Mesendoderm (in vitro differentiated cells): ENCODE measurements around the gene TEN1.

Source experiments
- DNase-seq: peaks from one replicate; pipeline ENCODE4 v3.0.0; 2013
- H2AK5ac ChIP-seq: 2 replicates; pipeline ENCODE4 v1.6.1; 2013; ENCODE audit warnings: low read length, inconsistent platforms
- H2BK120ac ChIP-seq: 2 replicates; pipeline ENCODE4 v1.6.1; 2013; ENCODE audit warnings: low read depth, mild to moderate bottlenecking, low read length, moderate library complexity, mixed read lengths
- H2BK15ac ChIP-seq: replicated peaks from 2 replicates; pipeline ENCODE4 v1.6.1; 2013; ENCODE audit warnings: low read depth, mild to moderate bottlenecking, moderate library complexity
- H2BK5ac ChIP-seq: 2 replicates; pipeline ENCODE4 v1.6.1; 2013; ENCODE audit warnings: low read length, inconsistent platforms
- H3K18ac ChIP-seq: 2 replicates; pipeline ENCODE4 v1.6.1; 2013; ENCODE audit warnings: mild to moderate bottlenecking, low read length, mixed read lengths
- H3K23ac ChIP-seq: one replicate; pipeline ENCODE4 v1.6.1; 2013; ENCODE audit warnings: low read length
- H3K27ac ChIP-seq: 2 replicates; pipeline ENCODE4 v1.5.1; 2013; ENCODE audit warnings: low read depth, mild to moderate bottlenecking, inconsistent platforms, low read length, moderate library complexity
- H3K27me3 ChIP-seq: 2 replicates; pipeline ENCODE4 v1.6.1; 2013; ENCODE audit warnings: low read length, control low read depth, mild to moderate bottlenecking, inconsistent platforms; ENCODE audit not compliant: insufficient read depth, poor library complexity
- H3K36me3 ChIP-seq: 2 replicates; pipeline ENCODE4 v1.6.1; 2013; ENCODE audit warnings: low read length, inconsistent platforms; ENCODE audit not compliant: control insufficient read depth, insufficient read depth
- H3K4ac ChIP-seq: one replicate; pipeline ENCODE4 v1.6.1; 2013; ENCODE audit warnings: low read depth, mild to moderate bottlenecking, low read length, moderate library complexity
- H3K4me1 ChIP-seq: 2 replicates; pipeline ENCODE4 v1.6.1; 2013; ENCODE audit warnings: low read depth, low read length, inconsistent platforms; ENCODE audit not compliant: control insufficient read depth
- H3K4me2 ChIP-seq: 2 replicates; pipeline ENCODE4 v1.6.1; 2013; ENCODE audit warnings: low read length
- H3K4me3 ChIP-seq: 2 replicates; pipeline ENCODE4 v1.5.1; 2013; ENCODE audit warnings: mild to moderate bottlenecking, low read length
- H3K56ac ChIP-seq: one replicate; pipeline ENCODE4 v1.6.1; 2013; ENCODE audit warnings: low read length
- H3K79me1 ChIP-seq: 2 replicates; pipeline ENCODE4 v1.6.1; 2013; ENCODE audit warnings: low read length, inconsistent platforms
- H3K79me2 ChIP-seq: 2 replicates; pipeline ENCODE4 v1.6.1; 2013; ENCODE audit warnings: mild to moderate bottlenecking, low read length; ENCODE audit not compliant: control insufficient read depth, insufficient read depth
- H3K9ac ChIP-seq: 2 replicates; pipeline ENCODE4 v1.6.1; 2013; ENCODE audit warnings: low read length, inconsistent platforms
- H4K5ac ChIP-seq: one replicate; pipeline ENCODE4 v1.6.1; 2013; ENCODE audit warnings: low read length
- H4K8ac ChIP-seq: one replicate; pipeline ENCODE4 v1.6.1; 2013; ENCODE audit warnings: low read depth, mild to moderate bottlenecking, control low read depth, low read length, moderate library complexity
- WGBS: extraction: QIAGEN DNeasy Blood & Tissue Kit; methylation state at CpG from one replicate; pipeline ENCODE4 v1.1.7; 2013; ENCODE audit warnings: low lambda C conversion rate, missing lambda C conversion rate; ENCODE audit not compliant: insufficient coverage; ENCODE audit errors: extremely low coverage; 5-methylcytosine and 5-hydroxymethylcytosine counted together

TEN1 gene

DNA sequence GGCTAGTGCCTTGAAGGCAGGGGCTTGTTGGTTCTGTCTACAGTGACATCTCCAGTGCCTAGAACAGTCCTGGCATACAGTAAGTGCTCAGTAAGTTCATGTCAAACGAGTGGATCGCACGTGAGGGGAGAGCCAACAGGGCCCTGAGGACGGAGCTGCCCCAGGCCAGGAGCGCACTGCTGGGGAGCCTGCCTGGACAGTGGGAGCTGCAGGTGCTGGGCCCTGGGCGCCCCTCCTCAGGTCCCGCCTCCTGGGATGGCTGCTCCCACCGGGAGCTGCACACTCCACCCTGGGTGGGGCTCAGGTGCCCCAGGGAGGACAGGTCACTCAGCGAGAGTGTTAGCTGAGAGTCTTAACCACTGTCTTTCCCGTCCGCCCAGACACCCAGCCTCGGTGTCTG is 46.3 kb downstream of the TEN1 start:
- Histone ChIP-seq H3K56ac (no peak overlapping the region), H2BK15ac (no peak overlapping the region), H3K4ac (no peak overlapping the region), H3K4me2 (no peak overlapping the region), H2BK120ac (no peak overlapping the region), H3K23ac (no peak overlapping the region), H3K9ac (no peak overlapping the region), H2AK5ac (no peak overlapping the region), H3K27ac (no peak overlapping the region), H3K27me3 (no peaks in the 10 kb centered on the region), H3K18ac (no peak overlapping the region), H3K79me2 (no peaks in the 10 kb centered on the region), H3K79me1 (no peaks in the 10 kb centered on the region), H3K4me1 (no peaks in the 10 kb centered on the region), H4K5ac (no peak overlapping the region), H2BK5ac (no peak overlapping the region), H3K4me3 (no peak overlapping the region), H3K36me3 (no peaks in the 10 kb centered on the region), H4K8ac (no peak overlapping the region)
- WGBS, result no CpG with 5 or more reads among the region's 12 CpGs
- DNase-seq, result no peak

DNA sequence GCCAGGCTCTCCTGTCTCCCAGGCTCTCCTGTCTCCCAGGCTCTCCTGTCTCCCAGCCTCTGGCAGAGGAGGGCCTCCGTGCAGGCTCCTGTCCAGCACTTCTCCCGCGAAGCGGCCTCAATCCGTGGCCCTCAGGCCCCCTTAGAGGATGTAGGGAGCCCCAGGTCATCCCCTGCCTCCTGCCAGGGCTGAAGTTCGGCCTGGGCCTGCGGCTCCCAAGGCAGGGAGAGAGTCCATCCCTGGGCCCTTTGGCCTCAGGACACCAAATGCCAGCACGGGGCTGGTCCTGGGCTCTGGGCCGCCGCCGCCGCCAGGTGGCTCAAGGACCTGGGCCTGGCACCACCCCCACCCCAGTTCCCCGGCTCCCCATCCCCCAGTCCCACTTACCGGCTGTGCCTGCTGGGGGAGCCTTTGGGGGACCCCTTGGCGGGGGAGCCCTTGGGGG is 47.7 kb downstream of the TEN1 start:
- Histone ChIP-seq H3K56ac (peak overlapping the region; percentile 49), H2BK5ac (no peak overlapping the region), H3K9ac (no peak overlapping the region), H3K4me2 (no peak overlapping the region), H3K27me3 (no peaks in the 10 kb centered on the region), H3K36me3 (no peaks in the 10 kb centered on the region), H3K79me1 (no peaks in the 10 kb centered on the region), H3K27ac (no peak overlapping the region), H3K18ac (no peak overlapping the region), H4K8ac (no peak overlapping the region), H2BK15ac (no peak overlapping the region), H2AK5ac (no peak overlapping the region), H3K79me2 (no peaks in the 10 kb centered on the region), H2BK120ac (no peak overlapping the region), H3K4me3 (no peak overlapping the region), H3K4me1 (no peaks in the 10 kb centered on the region), H3K4ac (no peak overlapping the region), H3K23ac (no peak overlapping the region), H4K5ac (no peak overlapping the region)
- no CpG with 5 or more reads among the region's 15 CpGs for WGBS
- no peak for DNase-seq

DNA sequence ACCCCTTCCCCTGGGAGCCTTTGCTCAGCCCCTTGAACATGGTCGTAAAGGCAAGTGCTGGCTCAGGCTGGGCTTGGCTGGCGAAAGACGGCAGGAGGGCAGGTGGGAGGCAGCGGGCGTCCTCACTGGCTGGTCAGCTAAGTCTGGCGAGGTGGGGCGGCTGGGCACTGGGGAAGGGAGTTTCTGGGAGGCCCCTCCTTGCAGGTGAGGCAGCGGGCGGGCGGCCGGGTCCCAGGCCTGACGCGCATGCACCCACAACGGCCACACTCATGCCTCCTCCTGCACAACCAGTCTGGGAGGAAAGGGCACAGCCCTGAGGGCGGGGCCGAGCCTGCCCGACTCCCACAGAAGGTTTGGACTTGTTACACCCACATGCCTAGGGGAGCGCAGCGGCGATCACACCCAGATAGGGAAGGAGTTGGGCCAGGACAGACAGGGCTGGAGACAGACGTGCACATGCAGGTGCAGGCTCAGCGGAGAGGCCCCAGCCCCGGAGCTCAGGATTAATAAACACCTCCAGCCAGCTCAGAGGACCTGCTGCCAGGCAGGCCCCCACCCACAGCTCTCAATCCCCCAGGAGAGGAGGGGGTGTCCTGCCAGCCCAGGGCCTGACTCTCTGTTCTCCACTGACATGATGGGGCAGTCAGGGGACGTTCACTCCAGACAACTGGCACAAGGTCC is 48.3 kb downstream of the TEN1 start, which contains the start of gene EVPL:
Gene EVPL, minus strand, starts transcription at position 148 of the 681 bp plus-strand sequence. Its CDS starts 108 bp downstream, at position 40.
- H2AK5ac ChIP-seq, result no peak within 1 kb of the TSS
- H3K9ac ChIP-seq, result no peak within 1 kb of the TSS
- no peak within 1 kb of the TSS for H2BK15ac ChIP-seq
- H3K79me1 ChIP-seq, result no peaks in the 10 kb centered on the region
- no peak within 1 kb of the TSS for H4K8ac ChIP-seq
- H4K5ac ChIP-seq, result no peak within 1 kb of the TSS
- no CpG with 5 or more reads among the region's 24 CpGs for WGBS
- no peak within 1 kb of the TSS for H3K27ac ChIP-seq
- no peak within 1 kb of the TSS for H2BK120ac ChIP-seq
- H3K4me2 ChIP-seq, result no peak within 1 kb of the TSS
- H2BK5ac ChIP-seq, result no peak within 1 kb of the TSS
- no peak within 1 kb of the TSS for H3K4me3 ChIP-seq
- H3K23ac ChIP-seq, result no peak within 1 kb of the TSS
- H3K79me2 ChIP-seq, result no peaks in the 10 kb centered on the region
- H3K4ac ChIP-seq, result no peak within 1 kb of the TSS
- no peaks in the 10 kb centered on the region for H3K36me3 ChIP-seq
- no peaks in the 10 kb centered on the region for H3K4me1 ChIP-seq
- H3K27me3 ChIP-seq, result no peaks in the 10 kb centered on the region
- no peak for DNase-seq
- no peak within 1 kb of the TSS for H3K18ac ChIP-seq
- H3K56ac ChIP-seq, result peak within 1 kb of the TSS; percentile 49

DNA sequence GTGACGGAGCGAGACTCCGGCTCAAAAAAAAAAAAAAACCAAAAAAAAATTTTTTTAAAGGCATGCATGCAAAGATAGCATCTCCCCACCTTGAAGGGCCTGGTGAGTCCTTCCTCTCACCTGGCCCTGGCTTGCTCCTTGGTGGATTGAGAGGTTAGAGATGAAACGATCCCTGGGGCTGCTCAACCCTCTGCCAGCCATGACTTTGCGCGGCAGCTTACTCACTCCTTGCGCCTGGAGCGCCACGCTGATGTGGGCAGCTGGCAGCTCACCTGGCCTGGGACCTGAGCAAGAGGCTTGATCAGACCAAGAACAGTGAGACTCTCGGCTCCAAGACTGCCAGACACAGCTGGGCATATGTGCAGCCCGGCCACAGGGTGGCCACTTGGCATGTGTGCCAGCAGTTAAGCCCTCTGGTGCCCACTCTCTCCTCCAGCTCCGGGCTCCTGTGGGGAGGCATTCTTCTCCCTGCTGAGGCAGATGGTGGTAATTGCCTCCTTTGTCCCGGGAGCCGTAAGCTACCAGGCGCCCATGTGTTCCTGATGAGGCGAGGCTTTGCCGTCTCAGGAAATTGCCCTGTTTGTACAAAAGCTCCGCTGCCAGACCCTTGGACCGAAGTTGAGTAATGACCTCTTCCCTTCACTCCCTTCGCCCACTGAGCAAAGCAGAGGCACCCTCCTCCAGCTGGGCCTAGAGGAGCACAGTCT is 53.2 kb downstream of the TEN1 start:
- no CpG with 5 or more reads among the region's 20 CpGs for WGBS
- no peak overlapping the region for H2BK5ac ChIP-seq
- no peak overlapping the region for H3K4ac ChIP-seq
- H3K9ac ChIP-seq, result no peak overlapping the region
- H2BK120ac ChIP-seq, result no peak overlapping the region
- no peaks in the 10 kb centered on the region for H3K79me1 ChIP-seq
- no peak overlapping the region for H3K56ac ChIP-seq
- H3K18ac ChIP-seq, result no peak overlapping the region
- H4K8ac ChIP-seq, result no peak overlapping the region
- no peak overlapping the region for H2AK5ac ChIP-seq
- no peaks in the 10 kb centered on the region for H3K36me3 ChIP-seq
- H3K4me1 ChIP-seq, result no peaks in the 10 kb centered on the region
- H3K27me3 ChIP-seq, result no peaks in the 10 kb centered on the region
- no peak for DNase-seq
- no peak overlapping the region for H2BK15ac ChIP-seq
- H3K79me2 ChIP-seq, result no peaks in the 10 kb centered on the region
- H3K4me3 ChIP-seq, result no peak overlapping the region
- H3K4me2 ChIP-seq, result no peak overlapping the region
- H3K27ac ChIP-seq, result no peak overlapping the region
- no peak overlapping the region for H4K5ac ChIP-seq
- H3K23ac ChIP-seq, result no peak overlapping the region

DNA sequence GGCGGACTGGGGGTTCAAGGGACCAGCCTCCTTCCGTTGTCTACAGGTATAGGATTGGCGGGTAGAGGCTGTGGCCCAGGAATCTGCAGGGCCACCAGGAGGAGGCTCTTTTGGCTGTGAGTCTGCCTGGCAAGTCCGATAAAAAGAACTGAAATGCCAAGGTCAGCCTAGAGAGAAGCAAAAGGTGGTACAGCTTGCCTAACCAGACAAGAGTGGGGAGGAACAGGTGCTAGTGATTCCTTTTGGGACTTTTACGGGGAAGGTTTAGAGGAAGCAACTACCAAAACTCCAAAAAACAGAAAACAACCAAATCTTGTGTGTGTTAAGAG is 53.7 kb downstream of the TEN1 start:
- Histone ChIP-seq H4K5ac (no peak overlapping the region), H2BK5ac (no peak overlapping the region), H3K79me1 (no peaks in the 10 kb centered on the region), H3K56ac (no peak overlapping the region), H3K18ac (no peak overlapping the region), H2BK120ac (no peak overlapping the region), H3K79me2 (no peaks in the 10 kb centered on the region), H3K4me3 (no peak overlapping the region), H3K4me2 (no peak overlapping the region), H3K27ac (no peak overlapping the region), H3K4me1 (no peaks in the 10 kb centered on the region), H3K36me3 (no peaks in the 10 kb centered on the region), H2AK5ac (no peak overlapping the region), H3K9ac (no peak overlapping the region), H4K8ac (no peak overlapping the region), H3K4ac (no peak overlapping the region), H2BK15ac (no peak overlapping the region), H3K23ac (no peak overlapping the region), H3K27me3 (no peaks in the 10 kb centered on the region)
- WGBS, result no CpG with 5 or more reads among the region's 5 CpGs
- no peak for DNase-seq
